Thyroid gland (tissue), 4 donors: ENCODE measurements around the gene ARPP21.

Source experiments
- CTCF ChIP-seq, 6 experiments: fragments of 200-600 bp in 3 of 6; fragments of 450-650 bp in 3 of 6; sonication (generic) in 3 of 6; IDR thresholded peaks; one replicate each; pipeline ENCODE4 v1.5.1; 2016 to 2019; ENCODE audit warnings: antibody characterized with exemption in 6 of 6, mild to moderate bottlenecking in 2 of 6, inconsistent platforms in 1 of 6, moderate library complexity in 1 of 6
- POLR2A ChIP-seq, 2 donors: fragments of 450-650 bp; IDR thresholded peaks; one replicate each; pipeline ENCODE4 v1.6.1; 2017; ENCODE audit warnings: antibody characterized with exemption in 2 of 2, mild to moderate bottlenecking in 2 of 2, moderate library complexity in 1 of 2

DNA sequence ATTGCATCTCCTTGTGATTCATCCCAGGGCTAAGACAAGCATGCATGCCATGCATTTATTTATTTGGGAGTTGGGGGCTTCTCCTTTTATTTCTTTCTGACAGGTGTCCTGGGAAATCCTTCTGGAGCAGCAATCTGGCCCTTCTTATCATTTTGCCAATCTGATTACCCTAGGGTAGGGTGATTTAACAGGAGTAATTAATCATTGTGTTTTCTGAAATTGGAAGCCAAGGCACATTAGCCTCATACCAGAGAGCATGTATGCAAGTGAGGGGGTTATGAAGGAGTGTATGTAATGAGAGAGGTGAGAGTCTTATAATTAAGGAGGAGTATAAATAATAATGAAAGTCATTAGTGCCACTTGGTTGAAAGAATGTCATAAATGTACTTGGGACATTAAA lies 37.4 kb upstream of the ARPP21 start:
- TF ChIP-seq CTCF (IDR thresholded peaks at IDR 0.05) = no peak
- no peak for TF ChIP-seq POLR2A (IDR thresholded peaks at IDR 0.05)
